AG04449 (cell line): ENCODE results near the gene GMDS.

Experiments used
- CTCF ChIA-PET: fragments of 350-600 bp; formaldehyde crosslinking; extraction: SDS; loops from one replicate; lab custom pipeline; 2021; ENCODE audit warnings: antibody characterized with exemption; lab: Yijun Ruan, JAX
- POLR2A ChIA-PET: fragments of 400-600, 350-600 bp; formaldehyde crosslinking; extraction: SDS; loops from one replicate; lab custom pipeline; 2020; ENCODE audit warnings: antibody characterized with exemption, inconsistent platforms; lab: Yijun Ruan, JAX
- DNase-seq: peaks from one replicate; pipeline ENCODE4 v3.0.0-alpha.2; 2010; ENCODE audit warnings: low read depth, low spot score
- H3K4me3 ChIP-seq: 2 replicates; pipeline ENCODE4 v1.5.1; 2011; ENCODE audit warnings: low read depth, mild to moderate bottlenecking, control low read depth, low read length
- CTCF ChIP-seq: IDR thresholded peaks from one replicate; pipeline ENCODE4 v1.5.1; 2011; ENCODE audit warnings: mild to moderate bottlenecking, moderate library complexity, low read length, control low read depth, inconsistent platforms; ENCODE audit not compliant: insufficient read depth; ENCODE audit errors: missing control alignments

The GMDS gene

GRCh38 chr6:1657116-1657770 is 588.2 kb downstream of the GMDS start:
- no peak overlapping the region for H3K4me3 ChIP-seq
- TF ChIP-seq CTCF = no peak
- ChIA-PET POLR2A (no interaction called here), CTCF (no interaction called here)
- no peak for DNase-seq

- TF ChIP-seq CTCF = no peak
- ChIA-PET POLR2A (no interaction called here), CTCF (no interaction called here)
- no peak overlapping the region for H3K4me3 ChIP-seq
- no peak for DNase-seq
Measured at GRCh38 chr6:1654054-1654453, 591.4 kb downstream of the GMDS start.

GRCh38 chr6:1652842-1653241 is 592.6 kb downstream of the GMDS start:
- H3K4me3 ChIP-seq = no peak overlapping the region
- ChIA-PET POLR2A (no interaction called here), CTCF (no interaction called here)
- no peak for TF ChIP-seq CTCF
- no peak for DNase-seq

GRCh38 chr6:1651362-1651761 is 594.0 kb downstream of the GMDS start:
- TF ChIP-seq CTCF = no peak
- ChIA-PET POLR2A (no interaction called here), CTCF (no interaction called here)
- no peak for DNase-seq
- H3K4me3 ChIP-seq = no peak overlapping the region

- POLR2A ChIA-PET = no interaction called here
- CTCF ChIA-PET = interaction anchor here (0.9 kb wide), 1 partner anchor 15 kb away, joined by 3 read pairs; no protein-coding TSS in a partner anchor
- TF ChIP-seq CTCF = no peak
- no peak for DNase-seq
- no peak overlapping the region for H3K4me3 ChIP-seq
Measured at GRCh38 chr6:1645466-1646185, 599.8 kb downstream of the GMDS start.

GRCh38 chr6:1644516-1645060 is 600.8 kb downstream of the GMDS start:
- CTCF ChIA-PET = interaction anchor here (0.9 kb wide), 1 partner anchor 14 kb away, joined by 3 read pairs; no protein-coding TSS in a partner anchor

More at GRCh38 chr6:1644516-1645060, 600.8 kb downstream of the GMDS start:
- POLR2A ChIA-PET = no interaction called here
- no peak for DNase-seq
- H3K4me3 ChIP-seq = no peak overlapping the region
- TF ChIP-seq CTCF = no peak
